ENCODE results near the gene NMT1.
"Not testable (repeated sequence)": the region's sequence is repeated elsewhere in the genome, so short reads cannot be mapped to it uniquely, and the experiment has no call there.

The NMT1 gene

DNA sequence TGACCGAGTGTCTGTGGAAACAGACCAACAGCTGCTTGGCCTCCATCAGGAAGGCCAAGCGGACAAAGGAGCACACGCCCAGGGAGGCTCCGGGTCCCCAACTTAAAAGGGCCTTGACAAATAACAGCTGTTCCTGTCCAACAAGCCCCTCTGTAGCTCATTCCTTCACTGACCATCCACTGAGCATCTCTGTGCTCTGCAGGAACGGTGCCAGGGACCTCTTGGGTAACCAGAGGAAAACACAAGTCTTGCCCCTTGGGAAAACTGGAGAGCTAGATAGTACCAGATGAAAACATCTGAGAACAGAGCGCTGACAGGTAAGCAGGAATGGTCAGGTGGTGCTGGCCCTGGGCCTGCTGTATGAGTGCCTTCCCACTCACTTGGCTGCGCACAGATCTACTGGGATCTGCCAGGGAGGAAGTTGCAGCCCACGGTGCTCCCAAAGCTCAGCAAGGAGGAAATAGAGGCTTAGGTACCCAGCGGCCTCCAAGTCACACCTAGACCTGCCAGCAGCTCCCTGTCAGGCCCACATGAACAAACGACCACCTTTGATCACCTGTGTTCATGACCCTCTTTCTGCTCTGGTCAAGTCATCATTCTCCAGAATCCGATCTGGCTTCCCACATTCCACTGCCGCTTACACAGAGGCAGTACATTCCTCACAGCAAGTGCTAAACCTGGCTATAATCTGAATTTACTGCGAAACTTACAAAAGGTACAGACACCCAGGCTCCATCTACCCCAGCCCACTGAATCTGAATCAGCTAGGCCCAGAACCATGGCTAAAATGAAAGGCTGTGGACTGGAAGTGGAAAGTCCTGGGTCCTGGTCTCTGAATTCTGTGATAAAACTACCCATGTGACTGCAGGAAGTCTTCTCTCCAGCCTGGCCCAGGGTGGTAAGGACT lies 22.1 kb upstream of the NMT1 start:
- no peak for DNase-seq

DNA sequence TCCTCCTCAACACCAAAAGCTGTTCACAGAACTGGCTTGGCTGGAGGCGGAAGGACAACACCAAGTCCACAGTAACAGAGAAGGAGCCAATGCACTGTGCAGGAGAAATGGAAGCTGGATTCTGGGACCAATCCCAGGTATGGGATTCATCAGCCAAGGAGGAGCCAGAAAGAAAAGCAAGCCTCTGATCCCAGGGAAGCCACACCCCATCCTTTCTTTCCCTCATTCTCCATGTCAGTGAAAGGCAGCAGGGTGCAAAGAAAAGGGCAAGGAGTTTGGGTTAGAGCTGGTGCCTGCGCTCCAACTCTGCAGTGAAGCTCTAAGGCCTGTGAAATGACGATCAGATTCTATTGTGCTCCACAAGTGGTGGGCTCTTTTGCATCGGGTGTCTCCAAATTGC lies 20.7 kb upstream of the NMT1 start:
- DNase-seq: no peak

DNA sequence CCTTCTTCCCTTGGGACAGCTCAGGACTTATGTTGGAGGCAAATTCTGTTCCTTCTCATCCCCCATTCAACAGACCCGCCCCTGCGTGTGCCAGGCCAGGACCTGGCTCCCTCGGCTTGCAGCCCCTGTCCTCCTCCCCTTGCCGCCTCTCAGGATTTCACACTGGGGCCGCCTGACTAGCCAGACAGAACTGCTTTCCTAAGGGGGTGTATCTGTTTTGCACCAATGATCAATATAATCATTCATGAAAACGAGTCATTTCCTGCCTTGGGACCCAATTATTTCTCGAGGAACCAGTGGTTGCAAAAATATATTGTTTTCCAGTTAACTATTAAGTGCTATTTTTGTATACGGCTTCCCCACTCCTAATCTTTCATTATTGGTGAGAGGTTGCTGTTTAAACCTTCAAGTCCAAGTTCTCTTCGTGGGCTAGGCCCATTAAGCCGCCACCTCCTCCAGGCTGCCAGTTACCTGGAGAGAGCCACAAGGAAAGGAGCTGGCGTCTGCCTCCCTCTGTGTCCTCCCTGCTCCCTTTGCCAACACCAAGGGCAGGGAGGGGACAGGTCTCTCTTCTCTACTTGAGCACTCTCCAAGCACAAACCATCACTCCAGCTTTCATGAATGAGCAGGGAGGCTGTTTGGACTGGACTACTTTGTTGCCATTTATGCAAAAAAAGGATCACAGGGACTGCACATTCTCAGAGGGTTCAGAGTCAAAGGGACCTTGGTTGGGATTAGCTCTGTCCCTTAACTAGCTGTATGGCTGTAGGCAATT lies 18.6 kb upstream of the NMT1 start:
- no peak for DNase-seq

DNA sequence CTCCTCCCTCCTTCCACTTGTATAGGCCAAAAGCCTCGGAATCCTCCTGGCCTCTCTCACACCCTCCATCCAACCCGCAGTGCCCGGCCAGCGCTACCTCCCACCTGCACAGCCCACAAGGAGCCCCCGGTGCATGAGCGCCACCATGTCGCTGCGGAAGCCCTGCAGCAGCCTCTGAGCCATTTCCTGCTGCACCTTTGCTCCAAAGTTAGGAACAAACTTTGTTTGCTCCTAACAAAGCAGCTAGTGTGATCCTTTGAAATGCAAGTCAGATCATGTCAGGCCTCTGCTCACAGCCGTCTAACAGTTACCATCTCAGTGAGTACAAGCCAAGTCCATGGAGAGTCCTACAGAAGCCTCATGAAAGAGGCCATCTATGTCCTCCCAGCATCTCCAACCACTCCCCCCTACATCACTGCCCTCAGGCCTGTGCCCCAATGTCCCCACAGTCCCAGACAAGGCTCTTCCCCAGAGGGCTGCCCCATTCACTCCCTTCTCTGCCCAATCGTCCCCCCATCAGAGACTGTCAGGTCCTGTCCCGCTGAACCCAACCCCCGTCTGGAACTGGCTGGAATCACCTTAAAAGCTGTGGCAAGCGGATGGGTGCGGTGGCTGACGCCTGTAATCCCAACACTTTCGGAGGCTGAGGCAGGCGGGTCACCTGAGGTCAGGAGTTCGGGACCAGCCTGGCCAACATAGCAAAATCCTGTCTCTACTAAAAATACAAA lies 17.1 kb upstream of the NMT1 start:
- no peak for DNase-seq

DNA sequence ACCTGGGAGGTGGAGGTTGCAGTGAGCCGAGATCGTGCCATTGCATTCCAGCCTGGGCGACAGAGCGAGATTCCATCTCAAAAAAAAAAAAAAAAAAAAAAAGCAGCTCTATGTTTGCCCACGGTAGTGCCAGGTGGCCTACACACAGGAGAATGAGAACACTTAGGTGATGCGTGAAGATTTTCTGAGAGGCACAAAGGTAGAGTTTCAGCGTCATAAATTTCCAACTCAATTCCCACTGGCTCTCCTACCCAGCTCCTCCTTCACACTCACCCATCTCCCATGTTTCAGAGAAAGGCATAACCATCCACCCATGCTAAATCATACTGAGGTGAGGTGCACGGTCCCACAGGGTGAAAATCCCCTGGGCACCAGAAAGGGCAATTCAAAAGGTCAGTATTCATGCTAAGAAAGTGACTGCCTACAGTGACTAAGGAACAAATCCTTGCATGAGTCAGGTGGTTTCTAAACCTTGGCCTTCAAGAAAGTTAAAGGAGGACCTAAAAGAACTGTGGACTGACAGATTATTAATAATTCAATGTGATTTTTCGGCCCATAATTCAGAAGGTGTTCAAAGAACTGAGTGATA lies 14.5 kb upstream of the NMT1 start:
- DNase-seq: no peak

DNA sequence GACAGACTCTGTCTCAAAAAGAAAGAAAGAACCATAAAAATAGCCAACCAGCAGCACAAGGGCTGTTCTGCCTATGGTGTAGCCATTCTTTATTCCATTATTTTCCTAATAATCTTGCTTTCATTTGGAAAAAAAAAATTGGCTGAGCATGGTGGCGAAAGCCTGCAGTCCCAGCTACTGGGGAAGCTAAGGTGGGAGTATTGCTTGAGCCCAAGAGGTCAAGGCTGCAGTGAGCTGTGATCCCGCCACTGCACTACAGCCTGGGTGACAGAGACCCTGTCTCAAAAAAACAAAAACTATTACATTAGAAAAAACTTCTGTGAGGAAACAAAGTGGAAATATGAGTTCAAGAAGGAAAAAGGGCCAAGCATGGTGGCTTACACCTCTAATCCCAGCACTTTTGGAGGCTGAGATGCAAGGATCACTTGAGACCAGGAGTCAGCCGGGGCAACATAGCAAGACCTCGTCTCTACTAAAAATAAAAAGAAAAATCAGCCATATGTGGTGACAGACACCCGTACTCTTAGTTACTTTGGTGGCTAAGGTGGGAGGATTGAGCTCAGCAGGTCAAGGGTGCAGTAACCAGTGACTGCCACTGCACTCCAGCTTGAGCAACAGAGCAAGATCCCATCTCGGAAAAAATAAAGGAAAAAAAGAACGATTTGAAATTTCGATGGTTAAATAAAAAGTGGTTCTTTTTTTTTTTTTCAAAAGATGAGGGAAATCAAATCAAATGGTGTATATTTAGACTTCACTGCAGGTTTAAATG lies 12.1 kb upstream of the NMT1 start:
- DNase-seq: no peak

DNA sequence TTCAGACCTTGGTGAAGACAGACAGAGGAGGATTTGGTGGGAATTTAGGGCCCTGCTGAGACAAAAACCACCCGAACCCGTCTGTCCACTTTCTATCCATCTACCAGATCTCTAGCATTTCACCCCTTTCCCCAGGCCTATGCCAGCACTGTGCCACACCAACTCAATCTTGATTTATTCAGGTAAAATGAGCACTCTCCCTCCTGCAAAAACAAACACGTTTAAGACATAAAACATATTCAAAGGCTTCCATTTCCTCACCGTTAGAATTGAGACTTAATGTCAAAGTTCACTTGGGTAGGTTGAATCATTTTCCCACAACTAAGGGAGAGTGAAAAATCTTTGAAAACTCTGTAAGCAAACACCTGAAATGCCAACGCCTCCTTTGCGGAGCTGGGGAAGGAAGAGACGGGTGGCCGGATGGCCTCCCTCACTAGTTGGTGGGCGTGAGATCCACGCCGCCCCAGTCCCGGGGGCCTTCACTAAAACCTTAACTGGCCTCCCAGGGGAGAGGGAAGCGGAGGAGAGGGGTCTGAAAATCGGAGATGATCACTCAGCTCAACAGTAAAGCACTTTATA lies 10.5 kb upstream of the NMT1 start:
- peak; percentile 5 for DNase-seq

DNA sequence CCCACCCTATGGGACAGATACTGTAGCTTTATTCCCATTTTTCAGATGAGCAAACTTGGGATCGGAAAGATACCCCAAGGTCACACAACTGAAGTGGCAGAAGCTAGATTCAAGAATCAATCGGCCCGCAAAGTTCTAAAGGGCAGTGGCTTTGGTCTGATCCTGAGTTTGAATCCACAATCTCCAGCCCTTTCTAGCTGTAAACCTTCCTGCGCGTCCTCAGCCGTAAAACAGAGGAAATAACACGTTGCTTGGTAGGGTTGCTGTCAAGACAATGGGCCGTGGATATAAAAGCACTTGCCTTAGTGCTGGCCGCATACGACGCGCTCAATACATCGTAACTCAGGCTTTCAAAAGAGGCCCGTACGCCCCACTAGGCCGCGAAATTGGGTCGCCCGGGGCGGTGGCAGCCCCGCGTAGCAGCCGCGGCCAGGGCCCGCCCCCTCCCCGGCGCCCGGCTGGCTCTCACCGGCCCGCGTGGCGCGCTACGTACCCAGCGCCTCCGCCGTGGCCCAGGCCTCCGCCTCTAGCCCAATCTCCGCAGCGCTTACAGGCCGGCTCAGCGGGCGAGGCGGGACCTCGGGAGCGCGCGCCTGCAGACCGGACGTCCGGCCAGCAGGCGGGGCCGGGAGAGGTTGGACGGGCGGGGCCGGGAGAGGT lies 9.9 kb upstream of the NMT1 start, which contains the start of gene DCAKD:
Gene DCAKD (minus strand): TSS at position 573 of the 660 bp plus-strand sequence. CDS start 16,747 bp downstream, outside the sequence.
- peak; percentile 81 for DNase-seq

DNA sequence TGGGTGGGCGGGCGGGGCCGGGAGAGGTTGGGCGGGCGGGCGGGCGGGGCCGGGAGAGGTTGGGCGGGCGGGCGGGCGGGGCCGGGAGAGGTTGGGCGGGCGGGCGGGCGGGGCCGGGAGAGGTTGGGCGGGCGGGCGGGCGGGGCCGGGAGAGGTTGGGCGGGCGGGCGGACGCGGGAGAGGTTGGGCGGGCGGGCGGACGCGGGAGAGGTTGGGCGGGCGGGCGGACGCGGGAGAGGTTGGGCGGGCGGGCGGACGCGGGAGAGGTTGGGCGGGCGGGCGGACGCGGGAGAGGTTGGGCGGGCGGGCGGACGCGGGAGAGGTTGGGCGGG lies 9.4 kb upstream of the NMT1 start:
- DNase-seq: not testable (repeated sequence)

DNA sequence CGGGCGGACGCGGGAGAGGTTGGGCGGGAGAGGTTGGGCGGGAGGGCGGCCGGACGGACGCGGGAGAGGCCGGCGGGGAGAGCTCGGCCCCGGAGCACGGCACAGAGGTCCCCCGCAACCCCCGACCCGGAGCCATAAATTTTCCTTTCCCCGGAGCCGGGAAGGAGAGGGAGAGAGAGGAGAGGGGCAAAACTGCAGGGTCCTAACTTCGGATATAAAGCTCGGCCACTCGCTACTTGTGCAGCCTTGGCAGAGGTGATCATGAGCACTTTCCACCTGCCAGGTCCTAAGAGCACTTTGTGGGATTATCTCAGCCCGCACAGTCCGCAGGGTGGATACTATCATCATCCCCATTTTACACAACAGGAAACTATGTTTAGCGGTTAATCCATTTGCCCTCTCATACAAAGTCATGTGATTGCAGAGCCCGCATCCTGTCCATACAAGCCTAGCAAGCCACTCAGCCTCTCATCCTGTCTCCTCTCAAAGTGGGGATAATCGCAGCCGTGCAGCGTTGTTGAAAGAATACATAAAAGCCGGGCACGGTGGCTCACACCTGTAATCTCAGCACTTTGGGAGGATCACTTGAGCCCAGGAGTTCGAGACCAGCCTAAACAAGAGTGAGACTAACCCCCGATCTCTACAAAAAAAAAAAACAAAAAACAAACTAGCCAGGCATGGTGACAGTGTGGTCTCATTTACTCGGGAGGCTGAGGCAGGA lies 8.9 kb upstream of the NMT1 start:
- peak; percentile 30 for DNase-seq

DNA sequence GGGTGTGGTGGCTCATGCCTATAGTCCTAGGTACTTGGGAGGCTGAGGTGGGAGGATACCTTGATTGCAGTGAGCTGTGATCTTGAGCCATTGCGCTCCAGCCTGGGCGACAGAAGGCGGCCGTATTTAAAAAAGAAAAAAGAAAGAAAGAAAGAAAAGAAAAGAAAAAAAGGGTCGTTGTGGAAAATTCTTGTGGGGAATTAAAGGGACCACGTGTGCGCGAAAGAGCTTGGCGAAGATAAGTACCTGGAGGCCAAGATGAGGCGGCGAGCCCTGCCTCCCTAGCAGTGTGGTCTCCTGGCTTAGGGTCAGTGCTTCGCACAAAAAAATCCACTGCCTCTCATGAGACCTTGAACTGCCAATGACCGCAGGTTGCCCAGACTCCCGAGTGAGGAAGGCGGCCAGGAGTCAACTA lies 728 bp upstream of the NMT1 start:
- DNase-seq: no peak

DNA sequence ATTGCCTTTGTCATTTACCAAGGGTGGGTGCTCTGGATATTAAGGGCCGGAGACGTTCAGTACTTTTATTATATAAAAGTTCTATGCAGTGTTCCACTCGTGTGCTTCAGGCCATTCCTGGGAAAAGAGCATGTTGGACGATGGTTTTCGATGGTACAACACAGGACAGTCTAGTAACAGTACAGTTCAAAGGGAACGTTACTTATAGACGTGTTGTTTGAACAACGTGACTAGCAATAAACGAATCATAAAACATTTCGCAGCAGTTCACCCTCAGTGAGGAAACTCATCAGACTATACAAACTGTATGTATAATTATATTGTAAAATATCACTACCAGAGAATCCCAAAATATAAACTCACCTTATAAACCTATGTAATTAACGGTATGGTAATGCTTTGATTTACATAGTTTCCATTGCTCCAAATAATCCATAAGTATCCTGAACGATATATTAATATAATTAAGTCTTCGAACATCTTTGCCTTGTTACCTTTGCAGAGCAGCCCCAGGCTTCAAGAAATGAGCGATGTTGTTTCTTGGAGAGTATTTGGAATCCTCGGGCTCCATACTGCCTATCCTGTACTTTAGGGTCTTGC lies 589 bp downstream of the NMT1 start:
- no peak for DNase-seq

DNA sequence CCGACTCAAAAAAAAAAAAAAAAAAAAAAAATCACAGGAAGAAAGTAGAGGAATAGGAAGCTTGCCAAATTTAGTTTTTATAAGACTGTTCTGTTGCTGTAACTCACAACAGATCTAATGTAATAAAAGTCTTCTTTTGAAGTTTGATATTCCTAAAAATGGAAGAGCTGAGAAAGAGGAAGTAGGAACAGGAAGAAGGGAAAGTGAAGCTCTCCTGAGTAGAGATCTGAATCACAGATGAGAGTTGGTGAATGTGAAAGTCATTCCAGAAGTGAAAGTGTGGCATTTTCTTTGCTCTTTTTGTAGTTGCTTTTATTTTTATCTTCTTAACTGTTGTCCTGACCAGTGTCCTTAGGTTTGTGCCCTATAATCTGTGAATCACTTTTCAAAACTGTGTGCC lies 2.1 kb downstream of the NMT1 start:
- no peak for DNase-seq

DNA sequence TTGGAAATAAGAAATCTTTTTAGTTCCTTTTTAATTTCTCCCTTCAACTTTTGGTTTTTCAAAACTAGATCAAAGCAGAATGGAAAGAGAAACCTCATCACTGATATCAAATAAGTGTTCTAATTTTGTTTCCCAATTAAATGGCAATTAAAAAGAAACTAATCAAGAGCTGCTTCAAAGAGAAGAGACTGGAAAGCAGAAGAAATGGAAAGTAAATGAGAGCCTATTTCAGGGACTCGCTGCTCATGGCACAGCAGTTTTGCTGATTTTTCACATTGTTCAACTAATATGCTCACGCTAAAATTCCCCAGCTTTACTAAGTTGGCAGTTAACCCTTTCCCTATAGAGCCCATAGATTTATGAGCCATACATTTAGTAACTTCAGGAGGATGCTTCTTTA lies 6.5 kb downstream of the NMT1 start:
- no peak for DNase-seq

DNA sequence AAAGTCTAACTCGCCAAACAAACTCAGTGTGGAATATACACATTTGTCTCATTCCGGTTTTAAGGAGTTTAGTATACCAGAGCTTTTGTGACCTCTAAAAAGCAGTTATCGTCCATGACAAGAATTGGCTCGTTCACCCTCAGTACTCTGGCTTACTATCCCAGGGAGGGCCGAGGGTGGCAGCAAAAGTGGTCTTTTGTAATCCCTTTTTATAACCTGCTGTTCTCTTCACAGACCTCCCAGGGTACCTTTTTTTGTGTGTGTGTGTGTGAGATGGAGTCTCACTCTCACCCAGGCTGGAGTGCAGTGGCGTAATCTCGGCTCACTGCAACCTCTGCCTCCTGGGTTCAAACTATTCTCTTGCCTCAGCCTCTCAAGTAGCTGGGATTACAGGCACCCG lies 8.9 kb downstream of the NMT1 start:
- no peak for DNase-seq

DNA sequence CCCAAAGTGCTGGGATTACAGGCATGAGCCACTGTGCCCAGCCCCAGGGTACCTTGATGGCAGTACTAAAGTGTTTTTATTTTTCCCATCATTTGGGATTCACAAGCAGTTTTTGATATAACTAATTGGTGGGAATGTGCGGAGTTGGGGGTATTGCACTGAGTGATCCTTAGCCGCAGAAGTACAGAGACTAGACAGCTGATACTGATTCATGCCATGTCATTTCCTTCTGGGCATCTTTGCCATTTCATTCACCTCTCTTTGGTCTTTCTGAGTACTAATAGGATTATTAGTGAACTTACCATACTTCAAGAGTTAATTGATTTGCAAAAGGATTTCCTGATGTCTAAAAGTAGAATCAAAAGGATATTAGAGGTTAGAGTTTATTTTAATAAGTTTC lies 9.7 kb downstream of the NMT1 start:
- no peak for DNase-seq

DNA sequence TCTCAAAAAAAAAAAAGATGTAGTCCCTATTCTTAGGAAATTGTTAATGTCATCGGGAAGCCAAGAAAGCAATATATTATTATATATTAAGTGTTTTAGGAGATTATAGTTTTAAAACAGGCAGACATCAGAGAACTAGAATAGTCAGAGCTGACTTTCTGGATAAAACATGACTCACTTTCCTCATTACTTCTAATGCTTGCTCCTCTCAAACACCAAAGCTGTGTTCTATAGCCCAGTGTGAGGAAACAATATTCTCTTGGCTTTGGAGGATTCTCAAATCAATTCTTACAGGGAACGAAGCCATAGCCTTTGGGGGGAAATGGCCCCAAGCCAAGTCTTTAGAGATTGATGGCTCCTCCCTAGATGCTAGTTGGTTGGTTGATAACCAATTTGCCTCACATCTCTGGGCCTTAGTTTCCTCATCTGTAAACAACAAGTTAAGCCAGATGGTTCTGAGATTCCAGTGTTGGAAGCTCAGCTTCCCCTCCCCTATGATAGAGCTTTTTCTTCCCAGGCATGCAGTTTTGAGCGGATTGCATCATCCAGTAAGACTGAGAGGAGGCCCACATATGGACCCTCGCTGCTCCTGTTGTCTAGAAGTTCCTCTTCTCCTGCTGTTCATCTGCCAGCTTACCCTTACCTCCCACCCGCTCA lies 12.4 kb downstream of the NMT1 start:
- no peak for DNase-seq

DNA sequence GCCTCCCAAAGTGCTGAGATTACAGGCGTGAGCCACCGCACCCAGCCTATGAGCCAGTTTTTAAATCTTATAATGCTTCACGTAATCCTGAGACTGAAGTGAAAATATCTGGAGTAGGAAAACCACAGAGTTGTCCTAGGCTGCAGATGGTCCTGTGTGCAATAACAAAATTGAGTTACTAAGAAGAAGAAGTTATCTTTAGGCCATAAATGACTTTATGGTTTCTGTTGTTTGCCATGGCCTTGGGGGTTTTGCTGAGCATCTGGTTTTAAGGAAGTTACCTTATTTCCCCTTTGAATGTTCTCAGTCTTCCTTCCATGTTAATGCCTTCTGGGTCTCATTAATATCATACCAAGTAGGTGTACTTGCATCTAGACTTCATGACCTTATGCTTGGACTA lies 16.5 kb downstream of the NMT1 start:
- DNase-seq: no peak

DNA sequence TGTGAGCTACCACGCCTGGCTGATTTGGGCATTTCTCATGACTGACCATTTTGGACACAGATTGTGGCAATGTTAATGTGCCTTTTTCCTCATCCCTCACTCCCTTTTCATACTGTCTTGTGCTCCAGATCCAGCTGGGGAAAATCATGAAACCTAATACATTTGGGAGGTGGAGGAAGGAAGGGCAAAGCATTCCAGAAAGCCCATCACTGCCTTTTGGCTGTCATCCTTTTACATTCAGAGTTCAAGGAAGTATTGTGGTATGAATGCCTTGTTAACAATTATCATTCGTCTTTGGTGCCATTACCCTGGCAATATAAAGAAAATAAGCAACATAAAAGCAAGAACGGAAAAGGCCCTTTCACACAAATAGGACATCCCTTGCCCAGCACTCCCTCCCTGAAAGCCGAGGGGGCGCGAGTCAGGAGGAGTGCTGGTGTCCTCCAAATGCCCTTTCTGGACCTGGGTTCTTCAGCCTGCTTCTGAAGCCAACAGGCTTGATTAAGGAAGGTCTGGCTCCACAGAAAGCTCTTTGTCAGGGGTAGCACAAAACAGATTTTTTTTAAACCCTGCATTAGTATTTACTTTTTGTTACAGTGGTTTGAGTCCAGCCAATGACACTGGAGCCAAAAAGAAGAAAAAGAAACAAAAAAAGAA lies 20.1 kb downstream of the NMT1 start:
- no peak for DNase-seq

All from effector CD4-positive, alpha-beta T cell (primary cell).